T-helper 1 cell treated with Interleukin-12 subunit alpha and Interleukin-12 subunit beta and Interleukin-4 antibody, amounts not matched to agents 30 μg/mL and 1 μg/mL, for 36 hours (primary cell): Measurements from ENCODE around the gene FAM98B.

ENCODE experiments used
- H3K27ac Mint-ChIP-seq: one replicate; pipeline ENCODE4 v1.8.0; 2021; ENCODE audit warnings: mild to moderate bottlenecking, mixed read lengths
- H3K27me3 Mint-ChIP-seq: one replicate; pipeline ENCODE4 v1.8.0; 2021; ENCODE audit warnings: low read depth, mixed read lengths
- H3K36me3 Mint-ChIP-seq: one replicate; pipeline ENCODE4 v1.8.0; 2021; ENCODE audit warnings: low read depth, mixed read lengths
- H3K4me1 Mint-ChIP-seq: one replicate; pipeline ENCODE4 v1.8.0; 2021; ENCODE audit warnings: low read depth, mixed read lengths
- H3K4me3 Mint-ChIP-seq: one replicate; pipeline ENCODE4 v1.8.0; 2021; ENCODE audit warnings: mild to moderate bottlenecking, moderate library complexity, mixed read lengths
- H3K9me3 Mint-ChIP-seq: one replicate; pipeline ENCODE4 v1.8.0; 2021; ENCODE audit warnings: mixed read lengths

FAM98B gene

DNA sequence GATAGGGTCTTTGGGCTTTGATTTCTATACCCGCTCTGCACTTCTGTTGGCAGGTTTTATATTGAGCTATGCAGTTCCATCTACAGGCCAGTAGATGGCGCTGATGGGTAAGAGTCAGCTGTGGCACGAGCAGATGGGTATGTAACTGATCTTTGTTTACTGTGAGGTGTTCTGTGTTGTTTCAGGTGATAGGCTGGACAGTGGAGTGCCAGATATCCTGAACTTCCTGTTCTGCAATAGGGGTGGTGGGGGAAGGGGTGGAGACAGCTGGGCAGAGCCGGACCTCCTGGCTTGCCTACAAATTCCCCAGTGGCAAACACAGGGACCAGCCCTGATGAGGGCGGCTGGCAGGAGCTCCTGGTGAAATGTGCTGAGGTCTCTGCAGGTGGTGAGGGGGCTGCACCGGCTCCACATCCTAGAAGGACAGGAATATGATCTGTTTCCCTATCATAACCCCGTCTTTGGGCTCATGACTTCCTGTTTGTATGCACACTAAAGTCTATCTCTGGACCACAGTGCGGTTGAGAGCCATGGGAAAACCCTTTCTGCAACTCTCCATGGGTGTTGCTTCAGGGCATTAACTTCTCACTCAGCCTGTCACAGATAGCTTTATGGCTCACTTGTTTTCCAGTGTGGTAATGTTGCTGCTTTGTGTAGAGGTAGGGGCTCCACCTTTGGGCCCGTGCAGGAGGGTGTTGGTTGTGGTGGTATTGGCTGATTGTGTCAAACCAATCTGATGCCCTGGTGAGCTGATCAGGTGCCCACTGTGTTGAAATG, 13.4 kb upstream of the FAM98B start:
- Mint-ChIP-seq H3K27me3 (peaks cover 52% of the 10 kb centered on the region), H3K27ac (peak overlapping the region; percentile 69)

GRCh38 chr15:38441130-38441519, 12.8 kb upstream of the FAM98B start:
- no peaks in the 10 kb centered on the region for H3K9me3 Mint-ChIP-seq
- H3K27me3 Mint-ChIP-seq: peaks cover 46% of the 10 kb centered on the region
- H3K36me3 Mint-ChIP-seq: no peaks in the 10 kb centered on the region
- no peak overlapping the region for H3K4me3 Mint-ChIP-seq
- peak overlapping the region; percentile 52 for H3K27ac Mint-ChIP-seq
- H3K4me1 Mint-ChIP-seq: peaks cover 18% of the 10 kb centered on the region

More for the DNA sequence above, 13.4 kb upstream of the FAM98B start:
- H3K9me3 Mint-ChIP-seq: no peaks in the 10 kb centered on the region
- H3K4me3 Mint-ChIP-seq: peak overlapping the region; percentile 2
- peaks cover 18% of the 10 kb centered on the region for H3K4me1 Mint-ChIP-seq
- H3K36me3 Mint-ChIP-seq: no peaks in the 10 kb centered on the region

DNA sequence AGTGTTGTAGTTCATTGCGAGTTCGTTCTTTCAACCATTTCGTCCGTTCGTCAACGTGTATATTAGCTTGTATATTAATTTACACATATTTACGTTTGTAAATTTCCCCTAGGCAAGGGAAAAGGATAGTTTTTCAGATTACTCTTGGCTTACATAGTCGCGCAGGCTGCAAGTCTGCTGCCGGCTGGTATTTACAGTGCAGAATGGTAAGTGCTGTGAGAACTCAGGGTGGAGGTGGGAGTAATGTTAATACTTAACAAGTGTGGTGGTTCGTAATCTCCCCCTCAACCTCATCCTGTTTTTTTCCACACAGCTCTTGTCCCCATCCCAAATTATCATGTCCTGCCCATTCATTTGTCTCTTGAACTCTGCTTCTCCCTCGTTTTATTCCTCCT, 766 bp downstream of the FAM98B start:
- peaks cover 9% of the 10 kb centered on the region for H3K36me3 Mint-ChIP-seq
- H3K27me3 Mint-ChIP-seq: peaks cover 23% of the 10 kb centered on the region
- H3K27ac Mint-ChIP-seq: peak overlapping the region; percentile 96
- no peaks in the 10 kb centered on the region for H3K9me3 Mint-ChIP-seq
- peaks cover 29% of the 10 kb centered on the region for H3K4me1 Mint-ChIP-seq
- peak overlapping the region; percentile 95 for H3K4me3 Mint-ChIP-seq

GRCh38 chr15:38455092-38455491, 1.2 kb downstream of the FAM98B start:
- Mint-ChIP-seq H3K36me3 (peaks cover 9% of the 10 kb centered on the region), H3K4me1 (peaks cover 33% of the 10 kb centered on the region), H3K27me3 (peaks cover 19% of the 10 kb centered on the region), H3K9me3 (no peaks in the 10 kb centered on the region), H3K27ac (peak overlapping the region; percentile 96), H3K4me3 (peak overlapping the region; percentile 95)

DNA sequence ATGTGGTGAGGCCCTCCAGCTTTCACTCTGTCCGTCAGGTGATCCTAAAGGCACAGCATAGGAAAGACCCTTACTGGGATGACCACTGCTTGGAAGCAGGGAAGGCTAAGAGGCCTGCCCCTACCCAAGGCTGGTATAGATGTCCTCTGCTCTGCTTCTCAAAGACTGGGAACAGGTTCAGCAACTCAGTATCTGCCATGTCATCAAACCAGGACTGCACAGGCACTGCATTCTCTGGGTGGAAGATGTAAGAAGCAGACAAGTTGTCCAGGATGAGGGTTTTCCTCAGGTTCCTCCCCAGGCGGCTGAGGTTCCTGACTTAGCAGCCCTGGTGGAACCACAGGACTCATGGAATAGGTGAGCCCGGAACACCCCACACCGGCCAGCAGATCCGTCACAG, 4.7 kb downstream of the FAM98B start:
- peaks cover 48% of the 10 kb centered on the region for H3K4me1 Mint-ChIP-seq
- no peaks in the 10 kb centered on the region for H3K9me3 Mint-ChIP-seq
- no peak overlapping the region for H3K27ac Mint-ChIP-seq
- H3K27me3 Mint-ChIP-seq: no peaks in the 10 kb centered on the region
- H3K4me3 Mint-ChIP-seq: no peak overlapping the region
- H3K36me3 Mint-ChIP-seq: peaks cover 9% of the 10 kb centered on the region

DNA sequence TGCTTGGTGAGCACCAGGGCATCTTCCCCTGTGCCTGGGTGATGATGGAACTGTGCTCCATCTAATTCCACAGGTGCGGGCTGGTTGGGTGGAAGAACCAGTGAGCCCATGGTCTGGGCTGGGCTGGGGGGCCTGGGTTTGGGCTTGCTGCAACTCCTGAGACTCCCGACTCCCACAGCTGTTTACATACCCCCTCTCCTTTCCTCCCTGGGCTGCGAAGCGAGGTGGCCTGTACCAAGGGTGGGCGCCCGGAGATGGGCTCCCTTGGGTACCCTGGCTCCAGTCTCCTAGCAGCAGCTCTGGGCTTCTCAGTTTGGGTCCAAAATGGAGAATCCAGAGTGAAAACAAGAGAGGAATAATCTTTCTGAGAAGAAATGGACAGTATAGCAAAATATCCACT, 5.6 kb downstream of the FAM98B start:
- H3K4me1 Mint-ChIP-seq: peaks cover 45% of the 10 kb centered on the region
- no peaks in the 10 kb centered on the region for H3K9me3 Mint-ChIP-seq
- H3K27me3 Mint-ChIP-seq: no peaks in the 10 kb centered on the region
- peaks cover 9% of the 10 kb centered on the region for H3K36me3 Mint-ChIP-seq
- H3K4me3 Mint-ChIP-seq: no peak overlapping the region
- H3K27ac Mint-ChIP-seq: no peak overlapping the region

DNA sequence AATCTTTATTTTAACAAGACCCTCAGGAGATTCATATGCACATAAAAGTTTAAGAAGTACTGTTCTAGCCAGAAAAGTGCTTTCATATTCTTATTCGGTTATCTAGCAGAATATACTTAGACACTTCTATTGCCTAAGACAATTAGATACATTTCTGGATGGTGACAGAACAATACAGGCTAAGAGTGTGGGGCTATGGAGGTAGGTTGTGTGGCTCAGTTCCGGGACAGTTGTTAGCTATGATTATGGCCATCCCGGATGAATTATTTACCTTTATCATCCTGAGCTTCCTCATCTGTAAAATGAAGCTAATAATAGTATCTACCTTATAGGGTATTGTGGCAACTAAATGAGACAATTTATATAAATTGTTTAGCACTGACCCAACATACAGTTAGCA, 6.6 kb downstream of the FAM98B start:
- Mint-ChIP-seq H3K36me3 (peaks cover 9% of the 10 kb centered on the region), H3K27ac (no peak overlapping the region), H3K4me1 (peaks cover 37% of the 10 kb centered on the region)

GRCh38 chr15:38461066-38461833, 7.3 kb downstream of the FAM98B start:
- peaks cover 31% of the 10 kb centered on the region for H3K4me1 Mint-ChIP-seq
- no peak overlapping the region for H3K27ac Mint-ChIP-seq
- H3K27me3 Mint-ChIP-seq: no peaks in the 10 kb centered on the region
- H3K36me3 Mint-ChIP-seq: peaks cover 9% of the 10 kb centered on the region
- H3K9me3 Mint-ChIP-seq: no peaks in the 10 kb centered on the region
- H3K4me3 Mint-ChIP-seq: no peak overlapping the region

More for the DNA sequence above, 6.6 kb downstream of the FAM98B start:
- Mint-ChIP-seq H3K9me3 (no peaks in the 10 kb centered on the region), H3K27me3 (no peaks in the 10 kb centered on the region), H3K4me3 (no peak overlapping the region)

DNA sequence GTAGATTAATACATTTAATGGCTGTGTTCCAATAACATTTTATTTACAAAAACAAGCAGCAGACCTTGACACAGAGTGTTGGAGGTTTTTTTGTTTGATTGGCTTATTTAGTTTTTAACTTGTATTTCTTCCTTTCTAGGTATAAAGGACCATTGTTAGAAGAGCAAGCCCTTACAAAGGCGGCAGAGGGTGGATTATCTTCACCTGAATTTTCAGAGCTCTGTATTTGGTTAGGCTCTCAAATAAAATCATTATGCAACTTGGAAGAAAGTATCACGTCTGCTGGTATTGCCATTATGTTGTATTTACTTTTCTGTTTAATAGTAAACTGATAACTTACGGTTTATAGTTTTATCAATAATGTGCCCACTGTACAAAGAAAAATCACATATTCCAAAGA, 10.0 kb downstream of the FAM98B start:
- Mint-ChIP-seq H3K27me3 (no peaks in the 10 kb centered on the region), H3K4me1 (peaks cover 20% of the 10 kb centered on the region), H3K36me3 (peaks cover 8% of the 10 kb centered on the region), H3K27ac (no peak overlapping the region), H3K4me3 (no peak overlapping the region), H3K9me3 (no peaks in the 10 kb centered on the region)

- H3K27ac Mint-ChIP-seq: no peak overlapping the region
- H3K9me3 Mint-ChIP-seq: no peaks in the 10 kb centered on the region
- no peaks in the 10 kb centered on the region for H3K27me3 Mint-ChIP-seq
These were observed 10.7 kb downstream of the FAM98B start for GRCh38 chr15:38464675-38465074.

GRCh38 chr15:38470816-38471215, 16.9 kb downstream of the FAM98B start:
- Mint-ChIP-seq H3K27ac (no peak overlapping the region), H3K36me3 (peaks cover 17% of the 10 kb centered on the region), H3K4me3 (no peak overlapping the region), H3K4me1 (peaks cover 11% of the 10 kb centered on the region), H3K9me3 (no peaks in the 10 kb centered on the region), H3K27me3 (no peaks in the 10 kb centered on the region)

More at GRCh38 chr15:38464675-38465074, 10.7 kb downstream of the FAM98B start:
- Mint-ChIP-seq H3K4me3 (no peak overlapping the region), H3K4me1 (peaks cover 22% of the 10 kb centered on the region), H3K36me3 (peaks cover 9% of the 10 kb centered on the region)

- Mint-ChIP-seq H3K4me3 (no peak overlapping the region), H3K36me3 (peaks cover 15% of the 10 kb centered on the region), H3K9me3 (no peaks in the 10 kb centered on the region), H3K27me3 (no peaks in the 10 kb centered on the region), H3K4me1 (peaks cover 11% of the 10 kb centered on the region), H3K27ac (no peak overlapping the region)
These were observed 18.0 kb downstream of the FAM98B start for GRCh38 chr15:38471974-38472373.

DNA sequence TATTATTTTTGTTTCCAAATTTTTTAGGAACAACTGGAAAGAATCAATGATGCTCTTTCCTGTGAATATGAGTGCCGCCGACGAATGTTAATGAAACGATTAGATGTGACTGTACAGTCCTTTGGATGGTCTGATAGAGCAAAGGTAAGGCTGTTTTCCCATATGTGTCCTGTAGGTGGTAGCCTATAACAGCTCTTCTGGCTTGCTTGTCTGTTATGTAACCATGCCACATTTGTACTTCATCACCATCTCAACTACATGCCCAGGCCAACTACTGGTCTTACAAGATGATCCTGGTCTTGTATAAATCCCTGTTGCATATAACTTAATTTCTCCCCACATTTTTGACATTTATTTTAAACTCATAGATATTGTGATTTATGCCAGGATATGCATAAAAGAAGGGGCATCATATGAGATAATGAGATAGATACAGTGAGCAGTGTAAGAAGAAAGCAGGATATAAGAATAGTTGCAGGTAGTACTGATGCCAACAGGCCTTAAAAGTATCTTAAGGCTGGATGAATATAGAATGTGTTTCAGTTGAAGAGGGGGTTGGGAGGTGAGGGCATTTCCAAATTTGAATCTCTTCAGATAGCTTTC, 20.3 kb downstream of the FAM98B start:
- peak overlapping the region; percentile 65 for H3K27ac Mint-ChIP-seq
- no peaks in the 10 kb centered on the region for H3K27me3 Mint-ChIP-seq
- H3K9me3 Mint-ChIP-seq: no peaks in the 10 kb centered on the region
- H3K4me1 Mint-ChIP-seq: peaks cover 13% of the 10 kb centered on the region
- H3K4me3 Mint-ChIP-seq: no peak overlapping the region
- peaks cover 15% of the 10 kb centered on the region for H3K36me3 Mint-ChIP-seq

DNA sequence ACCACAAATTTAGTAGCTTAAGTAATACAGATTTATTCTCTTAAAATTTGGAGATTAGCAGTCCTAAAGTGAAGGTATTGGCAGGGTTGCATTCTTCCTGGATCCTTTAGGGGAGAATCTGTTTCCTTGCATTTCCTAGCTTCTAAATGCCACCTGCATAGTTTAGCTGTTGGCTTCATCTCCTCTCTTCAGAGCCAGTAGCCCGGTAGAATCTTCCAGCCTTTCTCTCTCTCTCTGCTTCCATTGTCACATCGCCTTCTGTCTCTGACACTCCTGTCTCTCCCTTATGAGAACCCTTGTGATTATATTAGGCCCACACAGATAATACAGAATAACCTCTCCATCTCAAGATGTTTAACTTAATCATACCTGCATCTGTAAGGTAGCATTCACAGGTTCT, 21.4 kb downstream of the FAM98B start:
- no peaks in the 10 kb centered on the region for H3K27me3 Mint-ChIP-seq
- H3K36me3 Mint-ChIP-seq: peaks cover 19% of the 10 kb centered on the region
- no peak overlapping the region for H3K27ac Mint-ChIP-seq
- H3K4me1 Mint-ChIP-seq: peaks cover 13% of the 10 kb centered on the region
- no peak overlapping the region for H3K4me3 Mint-ChIP-seq
- no peaks in the 10 kb centered on the region for H3K9me3 Mint-ChIP-seq

GRCh38 chr15:38476120-38476519, 22.2 kb downstream of the FAM98B start:
- H3K27ac Mint-ChIP-seq: no peak overlapping the region
- no peaks in the 10 kb centered on the region for H3K27me3 Mint-ChIP-seq
- peaks cover 16% of the 10 kb centered on the region for H3K4me1 Mint-ChIP-seq
- peaks cover 19% of the 10 kb centered on the region for H3K36me3 Mint-ChIP-seq
- H3K9me3 Mint-ChIP-seq: no peaks in the 10 kb centered on the region
- no peak overlapping the region for H3K4me3 Mint-ChIP-seq
